DMS153 treated with DMSO at 0.1 percent for 48 hours (cell line): ENCODE measurements around the gene PGM3.

Source experiments
- DNase-seq: peaks from one replicate; lab custom pipeline; 2025; ENCODE audit not compliant: unreplicated experiment; lab: John Stamatoyannopoulos, UW

Gene PGM3

DNA sequence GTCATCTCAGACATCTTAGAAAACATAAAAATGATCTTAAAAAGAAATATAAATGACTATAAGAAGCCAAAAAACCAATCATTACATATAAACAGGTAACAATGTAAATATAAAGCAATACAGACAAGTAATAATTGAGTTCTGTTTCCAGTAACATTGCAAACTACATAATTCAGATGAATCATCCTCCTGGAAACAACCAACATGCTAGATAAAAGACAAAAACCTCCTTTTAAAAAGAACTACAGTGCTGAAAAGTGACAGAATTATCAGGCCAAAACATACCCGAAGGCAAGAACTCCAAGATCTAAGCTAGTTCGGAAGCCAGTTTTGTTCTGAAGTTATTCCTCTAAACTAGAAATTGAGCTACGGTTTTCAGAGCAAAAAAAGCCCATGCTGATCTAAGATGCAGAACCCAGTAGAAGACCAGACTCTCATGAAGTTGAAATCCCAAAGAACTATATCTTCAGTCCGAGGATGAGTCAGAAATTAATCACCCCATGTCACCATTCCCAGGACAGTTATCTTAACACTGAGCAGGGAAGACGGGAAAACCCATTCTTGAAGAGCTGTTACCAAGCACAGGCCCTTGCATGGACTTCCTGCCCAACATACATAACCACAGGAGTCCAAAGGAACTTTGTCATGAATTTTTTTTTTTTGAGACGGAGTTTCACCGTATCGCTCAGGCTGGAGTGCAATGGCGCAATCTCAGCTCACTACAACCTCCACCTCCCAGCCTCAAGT lies 9.8 kb downstream of the PGM3 start:
- DNase-seq: no peak

DNA sequence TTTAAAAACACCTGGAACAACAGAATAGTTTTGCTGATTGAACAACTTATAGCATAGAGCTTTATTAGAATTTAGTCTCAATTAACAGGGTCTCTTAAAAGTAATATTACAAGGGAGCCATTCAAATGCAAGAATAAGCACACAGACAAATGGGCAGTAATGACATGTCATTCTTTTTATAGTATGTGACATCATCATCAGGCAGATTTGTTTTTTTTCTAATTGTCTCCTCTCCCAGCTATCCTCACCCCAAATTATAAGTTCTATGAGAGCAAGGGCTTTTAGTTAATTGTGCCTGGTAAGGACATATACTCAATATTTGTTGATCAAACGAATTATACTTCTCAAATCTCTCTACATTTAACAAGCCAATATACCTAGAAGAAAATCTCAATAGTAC lies 11.0 kb downstream of the PGM3 start:
- DNase-seq: no peak

DNA sequence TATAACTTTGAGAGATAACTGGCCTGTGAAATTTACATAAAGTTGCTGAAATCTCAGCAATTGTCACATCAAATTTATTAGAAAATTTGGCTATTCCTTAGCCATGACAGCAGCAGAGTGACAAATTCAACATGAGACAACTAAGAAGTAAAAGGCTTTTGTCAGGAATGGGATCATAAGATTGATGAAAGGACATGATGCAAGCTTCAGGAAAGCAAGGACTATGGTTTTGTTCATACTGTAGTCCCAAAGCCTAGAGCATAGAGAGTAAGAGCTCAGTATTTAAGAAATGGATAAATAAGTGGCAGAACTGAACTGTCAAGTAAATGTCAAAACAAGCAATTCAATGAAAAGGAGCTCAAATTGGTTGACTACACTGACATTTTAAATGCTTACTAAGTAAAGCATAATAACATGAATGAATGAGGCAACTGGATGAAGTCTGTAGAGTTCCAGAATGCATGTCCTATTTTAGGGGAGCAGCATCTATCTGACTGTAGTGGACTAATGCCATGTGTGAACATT lies 12.6 kb downstream of the PGM3 start:
- no peak for DNase-seq

DNA sequence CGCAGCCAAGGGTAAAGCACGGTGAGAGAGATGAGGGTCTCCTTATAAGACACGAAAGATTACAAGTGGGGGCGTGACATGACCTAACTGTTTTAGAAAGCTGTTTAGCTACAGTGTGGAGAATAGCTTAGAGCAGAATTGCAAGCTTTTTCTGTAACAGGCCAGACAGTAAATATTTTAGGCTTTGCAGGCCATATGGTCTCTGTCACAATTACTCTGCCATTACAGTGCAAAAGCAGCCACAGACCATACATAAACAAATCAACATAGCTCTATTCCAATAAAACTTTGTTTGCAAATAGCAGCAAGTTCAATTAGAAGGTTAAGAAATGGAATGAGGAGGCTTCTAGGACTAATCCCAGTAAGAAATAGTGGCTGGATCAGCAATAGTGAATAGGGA lies 16.8 kb downstream of the PGM3 start:
- no peak for DNase-seq

DNA sequence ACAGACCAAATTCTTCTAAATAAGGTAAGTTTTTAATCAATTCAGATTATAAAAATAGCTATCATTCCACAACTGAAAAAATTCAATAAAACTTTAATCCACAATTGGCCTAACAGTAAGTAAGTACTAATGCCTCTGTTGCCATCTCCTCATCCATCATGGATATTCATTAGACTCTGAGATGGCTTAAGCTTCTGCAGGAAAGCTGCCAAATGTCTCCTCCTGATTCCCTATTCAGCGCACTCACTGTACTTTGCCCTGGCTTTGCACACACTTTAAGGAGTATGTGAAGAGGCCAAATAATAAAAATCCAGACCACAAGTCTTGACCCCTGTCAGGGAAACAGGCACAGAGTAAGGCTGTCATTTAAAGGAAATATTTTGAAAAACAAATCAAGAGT lies 23.6 kb downstream of the PGM3 start:
- DNase-seq: no peak

DNA sequence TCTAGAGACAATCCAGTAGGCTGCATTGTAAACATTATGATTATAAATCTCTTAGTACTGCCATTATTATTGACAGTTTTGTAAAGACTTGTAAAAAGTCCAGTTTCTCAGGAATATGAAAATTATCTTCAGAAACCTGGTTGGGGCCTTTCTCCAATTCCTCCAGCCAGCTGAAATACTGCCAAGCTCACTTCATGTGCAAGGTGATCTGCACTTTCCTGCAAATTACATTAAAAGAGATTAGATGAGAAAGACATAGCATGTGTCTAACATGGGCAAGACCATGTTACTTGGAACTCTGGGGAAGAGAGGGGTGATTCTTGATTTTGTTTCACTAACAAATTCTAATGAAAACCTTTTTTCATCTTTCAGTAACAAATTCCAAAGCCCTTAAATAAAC lies 24.0 kb downstream of the PGM3 start:
- no peak for DNase-seq

DNA sequence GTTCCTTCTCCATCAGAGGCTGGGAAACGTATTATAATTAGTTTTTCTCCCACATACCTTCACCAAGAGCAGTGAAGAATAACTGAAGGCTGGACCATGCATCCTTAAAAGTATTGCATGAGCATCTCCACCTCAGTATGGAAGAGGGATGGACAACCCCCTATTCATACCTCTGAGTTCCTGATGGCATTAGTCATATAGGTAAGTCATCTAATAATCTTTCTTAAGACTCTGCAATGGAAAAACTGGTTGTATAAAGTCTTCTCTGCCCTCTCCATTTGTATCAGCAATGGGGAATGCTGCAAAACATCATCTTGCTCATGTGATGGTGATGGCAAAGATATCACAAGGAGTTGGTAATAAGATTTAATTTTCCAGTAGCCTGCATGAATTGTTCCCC lies 24.5 kb downstream of the PGM3 start:
- DNase-seq: no peak

DNA sequence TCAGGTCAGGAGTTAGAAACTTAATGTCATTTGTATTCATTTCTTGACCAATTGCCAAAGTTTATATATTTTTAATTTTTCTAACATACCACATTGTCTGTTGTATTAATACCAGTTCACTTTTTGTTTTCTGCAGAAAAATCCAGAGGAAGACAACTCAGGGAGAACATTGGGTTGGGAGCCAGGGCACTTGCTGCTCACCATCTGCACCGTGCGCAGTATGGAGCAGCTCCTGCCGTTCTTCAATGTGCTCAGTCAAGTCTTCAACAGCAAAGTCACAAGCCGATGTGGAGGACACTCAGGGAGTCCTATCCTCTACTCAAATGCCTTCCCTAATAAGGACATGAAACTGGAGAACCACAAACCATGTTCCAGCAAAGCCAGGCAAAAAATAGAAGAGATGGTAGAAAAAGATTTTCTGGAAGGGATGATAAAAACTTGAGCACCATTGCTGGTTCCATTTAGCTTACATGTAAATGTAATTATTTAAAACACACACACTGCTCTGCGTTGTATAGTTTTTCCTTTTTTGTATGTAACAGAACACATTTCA lies 25.3 kb downstream of the PGM3 start:
- no peak for DNase-seq

DNA sequence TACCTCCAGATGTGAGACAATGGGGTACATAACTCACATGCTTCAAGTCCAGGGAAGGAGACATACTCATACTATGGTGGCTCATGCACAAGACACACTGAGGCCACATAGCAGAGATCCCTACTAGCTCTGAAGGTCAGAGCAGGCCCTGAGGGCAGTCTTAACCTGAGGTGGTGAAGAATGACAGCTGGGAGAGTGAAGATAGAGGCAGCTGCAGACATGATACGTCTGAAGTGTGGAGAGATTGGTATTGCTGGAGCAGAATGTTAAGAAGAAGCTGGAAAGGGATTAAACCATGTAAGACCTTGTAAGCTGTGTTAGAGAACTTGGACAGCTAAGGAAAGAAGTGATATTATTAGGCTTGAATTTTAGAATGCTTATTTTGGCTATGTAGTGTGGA lies 32.9 kb downstream of the PGM3 start:
- DNase-seq: no peak

DNA sequence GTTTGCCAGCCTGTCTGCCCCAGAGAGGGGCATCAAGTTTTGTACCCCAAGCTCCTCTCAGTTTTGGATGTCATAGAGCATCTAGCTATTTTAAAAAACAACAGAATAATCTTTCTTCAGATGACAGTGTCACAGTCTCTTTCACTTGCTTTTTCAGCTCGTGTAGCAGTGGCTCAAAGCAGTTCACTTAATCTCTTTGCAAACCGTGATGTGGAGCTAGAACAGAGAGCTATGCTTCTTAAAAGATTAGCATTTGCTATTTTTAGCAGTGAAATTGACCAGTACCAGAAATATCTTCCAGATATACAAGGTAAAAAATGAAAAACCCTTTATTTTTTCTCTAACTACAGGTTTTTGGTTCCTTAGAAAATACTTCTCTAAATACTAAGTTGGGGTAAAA lies 37.3 kb downstream of the PGM3 start:
- no peak for DNase-seq

DNA sequence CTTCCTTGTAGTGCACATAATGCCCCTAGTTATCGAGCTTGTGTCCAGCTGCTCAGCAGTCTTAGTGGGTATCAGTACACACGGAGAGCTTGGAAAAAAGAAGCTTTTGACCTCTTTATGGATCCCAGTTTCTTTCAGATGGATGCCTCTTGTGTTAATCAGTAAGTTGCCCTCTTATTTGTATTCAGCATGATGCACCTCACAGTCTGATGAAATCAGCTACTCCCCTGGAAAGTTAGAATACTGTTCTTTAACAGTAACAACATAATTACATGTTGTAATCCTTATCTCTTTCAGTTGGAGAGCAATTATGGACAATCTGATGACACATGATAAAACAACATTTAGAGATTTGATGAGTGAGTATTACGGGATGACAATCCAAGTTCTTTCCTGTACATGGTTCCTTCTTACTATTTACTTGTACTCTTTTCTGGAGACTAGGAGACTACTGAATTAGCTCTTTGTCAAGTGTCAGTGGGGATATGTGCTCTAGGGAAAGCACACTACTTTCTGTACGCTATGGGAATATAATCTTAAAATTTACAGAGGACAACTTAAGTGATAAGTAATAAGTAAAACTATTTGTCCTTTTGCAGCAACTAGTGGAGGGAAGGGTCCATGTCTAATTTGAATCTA lies 39.1 kb downstream of the PGM3 start:
- no peak for DNase-seq

DNA sequence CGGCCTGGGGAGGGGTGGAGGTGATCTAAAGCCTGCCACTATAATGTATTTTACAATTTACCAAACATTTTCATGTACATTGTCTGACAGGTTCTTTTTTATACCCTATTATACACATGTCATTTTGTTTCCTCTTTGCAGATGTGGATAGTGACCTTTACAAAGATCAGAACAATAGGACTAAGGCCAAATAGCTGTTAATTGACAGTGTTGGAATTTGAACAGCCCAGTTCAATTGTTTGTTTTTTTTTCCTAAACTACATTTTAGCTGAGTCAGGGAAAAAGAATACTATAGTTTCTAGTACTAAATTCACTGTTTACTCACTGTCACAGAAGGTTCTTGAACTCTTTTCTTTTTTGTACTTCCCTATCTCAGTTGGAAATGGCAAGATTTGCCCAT lies 40.2 kb downstream of the PGM3 start:
- DNase-seq: no peak

DNA sequence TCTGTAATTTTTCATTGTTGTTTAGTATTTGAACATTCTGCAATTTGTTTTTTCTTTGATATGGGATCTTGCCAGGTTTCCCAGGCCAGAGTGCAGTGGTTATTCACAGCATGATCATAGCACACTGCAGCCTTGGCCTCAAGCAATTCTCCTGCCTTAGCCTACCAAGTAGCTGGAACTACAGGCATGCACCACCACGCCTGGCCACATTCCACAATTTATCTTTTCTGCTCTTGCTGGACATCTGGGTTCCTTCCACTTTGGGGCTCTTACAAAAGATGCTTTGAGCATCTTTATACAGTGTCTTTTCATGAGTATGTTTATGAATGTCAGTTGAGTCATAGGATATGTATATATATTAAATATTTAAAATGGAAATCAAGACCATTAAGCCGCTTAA lies 42.0 kb downstream of the PGM3 start:
- no peak for DNase-seq

DNA sequence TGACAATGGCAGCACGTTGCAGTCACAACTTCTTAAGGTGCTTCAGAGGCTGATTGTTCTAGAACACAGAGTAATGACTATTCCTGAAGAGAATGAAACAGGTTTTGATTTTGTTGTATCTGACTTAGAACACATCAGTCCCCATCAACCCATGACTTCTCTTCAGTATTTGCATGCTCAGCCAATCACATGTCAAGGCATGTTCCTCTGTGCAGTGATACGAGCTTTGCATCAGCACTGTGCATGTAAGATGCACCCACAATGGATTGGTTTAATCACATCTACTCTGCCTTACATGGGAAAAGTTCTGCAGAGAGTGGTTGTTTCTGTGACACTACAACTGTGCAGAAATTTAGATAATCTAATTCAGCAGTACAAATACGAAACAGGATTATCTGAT lies 54.3 kb downstream of the PGM3 start:
- no peak for DNase-seq

DNA sequence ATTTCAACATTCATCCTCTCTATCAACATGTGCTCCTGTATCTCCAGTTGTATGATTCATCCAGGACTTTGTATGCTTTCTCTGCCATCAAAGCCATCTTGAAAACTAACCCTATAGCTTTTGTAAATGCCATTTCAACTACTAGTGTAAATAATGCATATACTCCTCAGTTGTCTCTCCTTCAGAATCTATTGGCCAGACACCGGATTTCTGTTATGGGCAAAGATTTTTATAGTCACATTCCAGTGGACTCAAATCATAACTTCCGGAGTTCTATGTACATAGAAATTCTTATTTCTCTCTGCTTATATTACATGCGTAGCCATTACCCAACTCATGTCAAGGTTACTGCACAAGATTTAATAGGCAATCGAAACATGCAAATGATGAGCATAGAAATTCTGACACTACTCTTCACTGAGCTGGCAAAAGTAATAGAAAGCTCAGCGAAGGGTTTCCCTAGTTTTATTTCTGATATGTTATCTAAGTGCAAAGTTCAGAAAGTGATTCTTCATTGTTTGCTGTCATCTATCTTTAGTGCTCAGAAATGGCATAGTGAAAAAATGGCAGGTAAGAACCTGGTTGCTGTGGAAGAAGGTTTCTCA lies 54.8 kb downstream of the PGM3 start:
- no peak for DNase-seq

DNA sequence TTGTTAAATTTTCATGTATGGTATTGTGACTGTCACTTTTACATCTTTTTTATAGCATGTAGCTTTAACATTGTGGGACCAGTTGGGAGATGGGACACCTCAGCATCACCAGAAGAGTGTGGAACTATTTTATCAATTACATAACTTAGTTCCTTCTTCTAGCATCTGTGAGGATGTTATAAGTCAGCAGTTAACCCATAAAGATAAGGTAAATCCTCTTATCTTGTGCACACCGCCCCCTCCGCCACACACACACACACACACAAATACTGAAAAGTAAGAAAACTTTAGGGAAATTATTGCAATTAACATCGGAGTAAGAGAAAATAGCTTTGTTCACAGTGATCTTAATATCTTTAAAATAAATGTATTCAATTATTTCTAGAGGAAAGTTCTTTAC lies 60.9 kb downstream of the PGM3 start:
- DNase-seq: no peak

DNA sequence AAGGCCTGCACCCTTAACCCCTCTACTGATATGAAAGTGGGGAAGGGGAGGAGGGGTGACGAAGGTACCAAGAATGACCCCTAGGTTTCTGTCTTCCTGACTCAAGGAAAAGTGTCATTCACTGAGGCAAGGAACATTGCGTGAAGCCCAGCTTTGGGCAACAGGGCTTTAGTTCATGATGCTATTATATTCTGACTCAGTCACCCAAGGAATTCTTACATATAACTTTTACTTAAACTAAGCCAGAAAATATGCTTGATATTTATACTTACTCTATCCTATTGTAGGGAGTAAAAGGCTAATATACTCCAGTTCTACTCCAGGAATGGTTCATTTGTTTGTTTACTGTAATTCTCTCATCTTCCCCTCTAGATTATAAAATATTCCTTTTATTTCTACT lies 65.1 kb downstream of the PGM3 start:
- no peak for DNase-seq

DNA sequence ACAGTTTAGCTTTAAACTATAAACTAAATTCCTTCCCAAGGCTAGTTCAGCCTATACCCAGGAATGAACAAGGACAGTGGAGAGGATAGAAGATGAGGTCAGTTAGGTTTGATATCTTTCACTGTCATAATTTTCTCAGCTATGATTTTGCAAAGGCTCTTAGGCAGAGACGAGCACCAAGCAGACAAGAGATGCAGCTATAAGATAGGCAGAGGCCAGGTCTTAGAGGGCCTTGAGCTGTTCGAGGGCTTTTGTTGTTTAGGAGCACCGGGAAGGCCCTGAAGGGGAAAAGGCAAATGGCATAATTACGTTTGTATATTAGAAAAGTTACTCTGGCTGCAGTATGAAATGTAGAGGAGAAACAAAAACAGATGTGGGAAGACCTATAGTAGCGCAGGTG lies 65.8 kb downstream of the PGM3 start:
- DNase-seq: no peak

DNA sequence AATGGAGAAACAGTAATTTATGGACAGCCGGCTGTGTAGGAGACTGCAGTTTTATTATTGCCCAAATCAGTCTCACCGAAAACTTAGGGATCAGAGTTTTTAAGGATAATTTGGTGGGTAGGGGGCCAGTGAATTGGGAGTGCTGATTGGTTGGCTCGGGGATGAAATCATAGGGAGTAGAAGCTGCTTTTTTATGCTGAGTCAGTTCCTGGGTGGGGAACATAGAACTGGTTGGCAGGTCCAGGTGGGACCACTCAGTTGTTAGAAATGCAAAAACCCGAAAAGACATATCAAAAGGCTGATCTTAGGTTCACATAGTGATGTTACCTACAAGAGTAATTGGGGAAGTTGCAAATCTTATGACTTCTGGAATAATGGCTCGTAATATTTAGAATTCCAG lies 66.3 kb downstream of the PGM3 start:
- no peak for DNase-seq

DNA sequence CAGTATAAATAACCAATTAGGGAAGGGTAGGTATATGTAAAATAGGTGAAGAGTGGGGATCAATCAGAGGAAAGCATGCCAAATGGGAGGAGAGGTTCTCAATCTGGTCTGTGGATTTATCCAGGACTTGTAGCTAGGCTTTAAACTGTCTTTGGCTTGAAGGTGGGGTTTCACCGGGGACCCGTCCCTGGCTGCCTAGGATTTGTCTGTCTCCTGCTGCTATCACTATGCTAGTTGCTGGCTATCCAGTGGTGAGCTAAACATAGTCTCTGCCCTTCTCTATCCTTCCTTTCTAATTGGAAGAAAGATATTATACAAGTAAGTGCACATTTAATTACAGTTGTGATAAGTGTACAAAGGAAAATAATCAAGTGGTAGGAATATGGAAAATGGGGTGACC lies 66.8 kb downstream of the PGM3 start:
- no peak for DNase-seq

DNA sequence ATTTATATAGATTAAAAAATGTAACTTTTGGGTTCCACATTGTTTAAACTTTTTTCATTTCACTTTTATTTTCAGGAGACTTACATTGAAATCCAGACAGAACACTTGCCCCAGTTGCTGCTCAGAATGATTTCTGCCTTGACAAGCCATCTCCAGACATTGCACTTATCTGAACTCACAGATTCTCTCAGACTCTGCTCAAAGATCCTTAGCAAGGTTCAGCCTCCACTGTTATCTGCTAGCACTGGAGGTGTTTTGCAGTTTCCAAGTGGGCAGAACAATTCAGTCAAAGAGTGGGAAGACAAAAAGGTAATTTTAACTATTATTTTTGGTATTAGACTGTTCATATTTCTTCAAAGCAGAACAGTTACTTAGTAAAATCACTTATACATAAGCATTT lies 67.6 kb downstream of the PGM3 start:
- DNase-seq: no peak

DNA sequence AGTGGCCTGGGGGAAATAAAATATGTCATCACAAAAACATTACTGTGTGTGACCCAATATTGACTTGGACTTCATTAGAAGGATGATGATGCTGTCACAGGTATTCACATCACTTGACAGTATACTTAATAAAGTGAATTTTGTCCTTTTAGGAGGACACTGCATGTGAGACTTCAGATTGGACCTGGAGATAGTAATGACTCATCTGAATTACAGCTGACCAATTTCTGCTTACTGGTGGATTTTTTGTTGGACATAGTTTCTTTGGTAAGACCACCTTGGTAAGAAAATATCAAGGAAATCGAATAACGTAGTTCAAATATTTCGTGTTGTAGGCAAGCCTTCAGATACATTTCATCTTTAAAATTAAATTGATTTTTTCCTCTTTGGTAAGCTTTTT lies 68.5 kb downstream of the PGM3 start:
- DNase-seq: no peak
